Middle frontal gyrus (tissue), 1 donor: ENCODE results near the gene KCNAB1.

Experiments used
- DNase-seq: peaks from one replicate; pipeline ENCODE4 v3.0.0-alpha.2; 2015; ENCODE audit warnings: low spot score; ENCODE audit errors: extremely low spot score

Gene KCNAB1

GRCh38 chr3:156448300-156448699 lies 327.9 kb downstream of the KCNAB1 start:
- no peak for DNase-seq

- no peak for DNase-seq
Measured at GRCh38 chr3:156449710-156450574, 329.6 kb downstream of the KCNAB1 start.

- no peak for DNase-seq
Measured at GRCh38 chr3:156455839-156456238, 335.5 kb downstream of the KCNAB1 start.

- no peak for DNase-seq
Measured at GRCh38 chr3:156456771-156457224, 336.4 kb downstream of the KCNAB1 start.

- no peak for DNase-seq
Measured at GRCh38 chr3:156459434-156459833, 339.1 kb downstream of the KCNAB1 start.

- no peak for DNase-seq
Measured at GRCh38 chr3:156460206-156460611, 339.8 kb downstream of the KCNAB1 start.

GRCh38 chr3:156461889-156462288 lies 341.5 kb downstream of the KCNAB1 start:
- DNase-seq: no peak

- no peak for DNase-seq
Measured at GRCh38 chr3:156463123-156463522, 342.7 kb downstream of the KCNAB1 start.

- no peak for DNase-seq
Measured at GRCh38 chr3:156465194-156465593, 344.8 kb downstream of the KCNAB1 start.

- DNase-seq: no peak
Measured at GRCh38 chr3:156469456-156469855, 349.1 kb downstream of the KCNAB1 start.

GRCh38 chr3:156471431-156471830 lies 351.1 kb downstream of the KCNAB1 start:
- no peak for DNase-seq

GRCh38 chr3:156472150-156472549 lies 351.8 kb downstream of the KCNAB1 start:
- DNase-seq: no peak

GRCh38 chr3:156472684-156473083 lies 352.3 kb downstream of the KCNAB1 start:
- DNase-seq: no peak

GRCh38 chr3:156473341-156473740 lies 353.0 kb downstream of the KCNAB1 start:
- no peak for DNase-seq

GRCh38 chr3:156474560-156475389 lies 354.4 kb downstream of the KCNAB1 start:
- no peak for DNase-seq

- no peak for DNase-seq
Measured at GRCh38 chr3:156477323-156477722, 356.9 kb downstream of the KCNAB1 start.

- DNase-seq: no peak
Measured at GRCh38 chr3:156478891-156479290, 358.5 kb downstream of the KCNAB1 start.

GRCh38 chr3:156479604-156480003 lies 359.2 kb downstream of the KCNAB1 start:
- DNase-seq: no peak

- DNase-seq: no peak
Measured at GRCh38 chr3:156480949-156481348, 360.6 kb downstream of the KCNAB1 start.

- no peak for DNase-seq
Measured at GRCh38 chr3:156483002-156483401, 362.6 kb downstream of the KCNAB1 start.

- DNase-seq: no peak
Measured at GRCh38 chr3:156483426-156483825, 363.0 kb downstream of the KCNAB1 start.
